Measurements from ENCODE around the gene IARS2. TPM values are rescaled to one million over a fixed set of nuclear protein-coding genes. Genes with fewer than 3 reads are reported as not detected.

IARS2 gene
- total and polyA plus RNA-seq, 7 donors: 21.3 to 57.1 (median 46.3) TPM

DNA sequence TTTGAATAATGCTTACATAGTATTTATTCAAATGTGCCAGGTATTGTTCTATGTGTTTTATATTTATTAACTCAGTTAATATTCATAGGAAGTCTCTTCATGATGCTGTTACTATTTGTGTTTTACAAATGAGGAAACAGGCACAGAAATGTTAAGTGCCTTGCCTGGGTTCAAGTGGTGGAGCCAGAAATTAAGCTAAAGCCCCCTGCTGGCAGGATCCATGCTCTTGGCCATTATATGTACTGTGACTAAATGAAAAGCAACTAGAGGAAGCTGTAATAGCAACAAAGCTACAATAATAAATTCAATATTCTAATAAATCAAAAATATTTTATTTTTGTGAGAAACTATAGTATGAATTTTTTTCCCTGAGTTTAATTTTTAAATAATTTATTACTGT, 30.0 kb downstream of the IARS2 start:
- DNase-seq: no peak
- intact Hi-C loops (cut with DNase I): no loop called here
- H3K36me3 ChIP-seq: peaks cover 0 to 34% (median 8%) of the 10 kb centered on the region in 4 donors
- no peaks in the 10 kb centered on the region for H3K9me3 ChIP-seq
- no peak overlapping the region for H3K4me3 ChIP-seq
- H3K27ac ChIP-seq: no peak overlapping the region
- H3K4me1 ChIP-seq: peaks cover 0 to 12% (median 3%) of the 10 kb centered on the region in 4 donors
- TF ChIP-seq POLR2AphosphoS5 (IDR thresholded peaks at IDR 0.05): no peak
- TF ChIP-seq POLR2A (IDR thresholded peaks at IDR 0.05): no peak
- TF ChIP-seq EP300 (IDR thresholded peaks at IDR 0.05): no peak
- TF ChIP-seq, protein P1, sequence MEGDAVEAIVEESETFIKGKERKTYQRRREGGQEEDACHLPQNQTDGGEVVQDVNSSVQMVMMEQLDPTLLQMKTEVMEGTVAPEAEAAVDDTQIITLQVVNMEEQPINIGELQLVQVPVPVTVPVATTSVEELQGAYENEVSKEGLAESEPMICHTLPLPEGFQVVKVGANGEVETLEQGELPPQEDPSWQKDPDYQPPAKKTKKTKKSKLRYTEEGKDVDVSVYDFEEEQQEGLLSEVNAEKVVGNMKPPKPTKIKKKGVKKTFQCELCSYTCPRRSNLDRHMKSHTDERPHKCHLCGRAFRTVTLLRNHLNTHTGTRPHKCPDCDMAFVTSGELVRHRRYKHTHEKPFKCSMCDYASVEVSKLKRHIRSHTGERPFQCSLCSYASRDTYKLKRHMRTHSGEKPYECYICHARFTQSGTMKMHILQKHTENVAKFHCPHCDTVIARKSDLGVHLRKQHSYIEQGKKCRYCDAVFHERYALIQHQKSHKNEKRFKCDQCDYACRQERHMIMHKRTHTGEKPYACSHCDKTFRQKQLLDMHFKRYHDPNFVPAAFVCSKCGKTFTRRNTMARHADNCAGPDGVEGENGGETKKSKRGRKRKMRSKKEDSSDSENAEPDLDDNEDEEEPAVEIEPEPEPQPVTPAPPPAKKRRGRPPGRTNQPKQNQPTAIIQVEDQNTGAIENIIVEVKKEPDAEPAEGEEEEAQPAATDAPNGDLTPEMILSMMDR (IDR thresholded peaks at IDR 0.05): no peak
- no peaks in the 10 kb centered on the region for H3K27me3 ChIP-seq

- Histone ChIP-seq H3K4me1 (peaks cover 0 to 12% (median 3%) of the 10 kb centered on the region in 4 donors), H3K4me3 (no peak overlapping the region), H3K27ac (no peak overlapping the region), H3K27me3 (no peaks in the 10 kb centered on the region), H3K36me3 (peaks cover 0 to 40% (median 11%) of the 10 kb centered on the region in 4 donors), H3K9me3 (no peaks in the 10 kb centered on the region)
- TF ChIP-seq POLR2A (IDR thresholded peaks at IDR 0.05): no peak
- no peak for TF ChIP-seq POLR2AphosphoS5 (IDR thresholded peaks at IDR 0.05)
- TF ChIP-seq EP300 (IDR thresholded peaks at IDR 0.05): no peak
- TF ChIP-seq, protein P1 (IDR thresholded peaks at IDR 0.05): no peak
- WGBS, 2 donors: 4 to 37% methylated on average over 1 of the region's 1 CpG
- no peak for DNase-seq
- intact Hi-C loops (cut with DNase I): no loop called here
These were observed 30.6 kb downstream of the IARS2 start for GRCh38 chr1:220124542-220124941.

DNA sequence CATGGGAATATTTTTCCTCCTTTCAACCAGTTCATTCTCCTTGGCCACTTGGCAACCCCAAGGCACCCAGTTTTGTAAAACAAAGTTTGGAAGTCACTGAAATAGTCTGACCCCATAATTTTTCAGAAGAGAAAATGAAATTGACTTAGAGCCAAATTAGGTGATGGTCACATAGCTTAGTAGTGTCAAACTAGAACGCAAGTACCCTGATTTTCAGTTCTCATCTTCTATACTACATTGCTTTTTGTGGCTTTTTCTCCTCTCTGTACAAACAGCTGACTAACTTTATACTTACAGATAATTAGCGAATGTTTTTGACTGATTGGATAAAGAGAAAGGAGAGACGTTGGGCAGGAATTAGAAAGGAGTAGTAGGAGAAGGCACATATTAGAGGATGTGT, 33.1 kb downstream of the IARS2 start:
- H3K4me3 ChIP-seq: no peak overlapping the region
- intact Hi-C loops (cut with DNase I): no loop called here
- TF ChIP-seq, protein P1 (IDR thresholded peaks at IDR 0.05): no peak
- TF ChIP-seq POLR2A (IDR thresholded peaks at IDR 0.05) (no peak), POLR2AphosphoS5 (IDR thresholded peaks at IDR 0.05) (no peak), EP300 (IDR thresholded peaks at IDR 0.05) (no peak)
- no peak for DNase-seq
- 93 to 96% methylated on average over 3 of the region's 3 CpGs for WGBS, 2 donors
- H3K27me3 ChIP-seq: no peaks in the 10 kb centered on the region
- no peaks in the 10 kb centered on the region for H3K9me3 ChIP-seq
- no peak overlapping the region for H3K27ac ChIP-seq
- H3K4me1 ChIP-seq: peaks cover 0 to 12% (median 3%) of the 10 kb centered on the region in 4 donors
- H3K36me3 ChIP-seq: peaks cover 0 to 51% (median 12%) of the 10 kb centered on the region in 4 donors

- intact Hi-C loops (cut with DNase I): no loop called here
- H3K36me3 ChIP-seq: peaks cover 0 to 77% (median 14%) of the 10 kb centered on the region in 4 donors
These were observed 35.7 kb downstream of the IARS2 start for GRCh38 chr1:220129479-220130210.

More at GRCh38 chr1:220129479-220130210, 35.7 kb downstream of the IARS2 start:
- Histone ChIP-seq H3K27me3 (no peaks in the 10 kb centered on the region), H3K4me3 (no peak overlapping the region), H3K27ac (no peak overlapping the region), H3K9me3 (no peaks in the 10 kb centered on the region), H3K4me1 (peaks cover 0 to 2% (median under 1%) of the 10 kb centered on the region in 4 donors)
- no peak for TF ChIP-seq POLR2A (IDR thresholded peaks at IDR 0.05)
- TF ChIP-seq POLR2AphosphoS5 (IDR thresholded peaks at IDR 0.05): no peak
- TF ChIP-seq, protein P1 (IDR thresholded peaks at IDR 0.05): no peak
- no peak for TF ChIP-seq EP300 (IDR thresholded peaks at IDR 0.05)
- no peak for DNase-seq
